ENCODE results near the gene TPX2. TPM values are rescaled to one million over a fixed set of nuclear protein-coding genes. Genes with fewer than 3 reads are reported as not detected.
A peak's percentile ranks its signal among the peaks of the same experiment; 100 is the strongest.

TPX2 gene
- total RNA-seq, 1 donor = 18.5 TPM

DNA sequence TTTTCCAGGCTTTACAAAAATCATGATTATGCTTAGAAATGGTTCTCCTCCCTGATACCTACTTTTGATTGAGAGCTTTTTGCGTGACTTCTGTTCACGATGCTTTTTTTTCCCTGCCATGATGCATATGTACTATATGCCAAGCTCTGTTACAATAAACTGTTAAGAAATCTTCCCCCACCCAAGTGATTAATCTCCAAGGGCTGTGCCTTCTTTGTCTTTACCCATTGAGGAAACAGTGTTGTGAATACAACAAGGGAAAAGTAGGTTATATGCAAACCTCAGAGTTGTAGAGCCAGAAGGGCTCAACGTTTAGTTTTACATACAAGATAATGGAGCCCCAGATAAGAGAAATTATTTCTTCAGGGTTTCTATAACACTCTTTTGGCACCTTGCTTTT, 46.0 kb downstream of the TPX2 start:
- Histone ChIP-seq H2AFZ (ENCODE audit: low read length) (no peak overlapping the region), H3K36me3 (ENCODE audit: insufficient read depth, low read length) (peaks cover 50% of the 10 kb centered on the region), H3K9me3 (ENCODE audit: low read depth, low read length) (no peaks in the 10 kb centered on the region), H3K4me2 (ENCODE audit: insufficient read depth, low read length) (no peak overlapping the region), H3K79me2 (ENCODE audit: insufficient read depth, low read length) (peaks cover 18% of the 10 kb centered on the region), H3K4me3 (ENCODE audit: insufficient read depth, low read length) (no peak overlapping the region), H3K27ac (ENCODE audit: low read depth, low read length) (no peak overlapping the region), H3K4me1 (ENCODE audit: insufficient read depth, low read length) (peaks cover 22% of the 10 kb centered on the region), H4K20me1 (ENCODE audit: insufficient read depth, low read length) (no peaks in the 10 kb centered on the region), H3K27me3 (ENCODE audit: insufficient read depth, low read length) (no peaks in the 10 kb centered on the region)
- DNase-seq (ENCODE audit: insufficient read length, low spot score, missing footprints) = no peak
- no peak for TF ChIP-seq CTCF (IDR thresholded peaks at IDR 0.05; ENCODE audit: extremely low read depth, low read depth, low read length)

GRCh38 chr20:31788578-31788977, 49.5 kb downstream of the TPX2 start:
- peak; percentile 48 for TF ChIP-seq CTCF (IDR thresholded peaks at IDR 0.05; ENCODE audit: extremely low read depth, low read depth, low read length)
- Histone ChIP-seq H3K4me2 (ENCODE audit: insufficient read depth, low read length) (peak overlapping the region; percentile 29), H3K27ac (ENCODE audit: low read depth, low read length) (peak overlapping the region; percentile 88), H3K27me3 (ENCODE audit: insufficient read depth, low read length) (no peaks in the 10 kb centered on the region), H3K79me2 (ENCODE audit: insufficient read depth, low read length) (peaks cover 27% of the 10 kb centered on the region), H2AFZ (ENCODE audit: low read length) (peak overlapping the region; percentile 58), H3K36me3 (ENCODE audit: insufficient read depth, low read length) (peaks cover 54% of the 10 kb centered on the region), H4K20me1 (ENCODE audit: insufficient read depth, low read length) (no peaks in the 10 kb centered on the region), H3K4me3 (ENCODE audit: insufficient read depth, low read length) (no peak overlapping the region), H3K9me3 (ENCODE audit: low read depth, low read length) (no peaks in the 10 kb centered on the region), H3K4me1 (ENCODE audit: insufficient read depth, low read length) (peaks cover 21% of the 10 kb centered on the region)
- peak; percentile 71 for DNase-seq (ENCODE audit: insufficient read length, low spot score, missing footprints)

- no peak for DNase-seq (ENCODE audit: insufficient read length, low spot score, missing footprints)
- H3K9me3 ChIP-seq (ENCODE audit: low read depth, low read length) = no peaks in the 10 kb centered on the region
- peaks cover 48% of the 10 kb centered on the region for H3K36me3 ChIP-seq (ENCODE audit: insufficient read depth, low read length)
- no peaks in the 10 kb centered on the region for H4K20me1 ChIP-seq (ENCODE audit: insufficient read depth, low read length)
- H3K4me2 ChIP-seq (ENCODE audit: insufficient read depth, low read length) = no peak overlapping the region
- peak overlapping the region; percentile 88 for H3K27ac ChIP-seq (ENCODE audit: low read depth, low read length)
- TF ChIP-seq CTCF (IDR thresholded peaks at IDR 0.05; ENCODE audit: extremely low read depth, low read depth, low read length) = no peak
- no peaks in the 10 kb centered on the region for H3K27me3 ChIP-seq (ENCODE audit: insufficient read depth, low read length)
- H2AFZ ChIP-seq (ENCODE audit: low read length) = no peak overlapping the region
- H3K4me1 ChIP-seq (ENCODE audit: insufficient read depth, low read length) = peaks cover 21% of the 10 kb centered on the region
- peaks cover 32% of the 10 kb centered on the region for H3K79me2 ChIP-seq (ENCODE audit: insufficient read depth, low read length)
- no peak overlapping the region for H3K4me3 ChIP-seq (ENCODE audit: insufficient read depth, low read length)
These were observed 51.3 kb downstream of the TPX2 start for GRCh38 chr20:31790401-31790800.

GRCh38 chr20:31797364-31797763, 58.3 kb downstream of the TPX2 start:
- Histone ChIP-seq H3K36me3 (ENCODE audit: insufficient read depth, low read length) (peaks cover 76% of the 10 kb centered on the region), H2AFZ (ENCODE audit: low read length) (peak overlapping the region; percentile 72), H4K20me1 (ENCODE audit: insufficient read depth, low read length) (no peaks in the 10 kb centered on the region), H3K9me3 (ENCODE audit: low read depth, low read length) (no peaks in the 10 kb centered on the region), H3K4me2 (ENCODE audit: insufficient read depth, low read length) (no peak overlapping the region), H3K27me3 (ENCODE audit: insufficient read depth, low read length) (no peaks in the 10 kb centered on the region), H3K4me3 (ENCODE audit: insufficient read depth, low read length) (no peak overlapping the region), H3K27ac (ENCODE audit: low read depth, low read length) (peak overlapping the region; percentile 18), H3K4me1 (ENCODE audit: insufficient read depth, low read length) (peaks cover 7% of the 10 kb centered on the region), H3K79me2 (ENCODE audit: insufficient read depth, low read length) (peaks cover 11% of the 10 kb centered on the region)
- no peak for DNase-seq (ENCODE audit: insufficient read length, low spot score, missing footprints)
- TF ChIP-seq CTCF (IDR thresholded peaks at IDR 0.05; ENCODE audit: extremely low read depth, low read depth, low read length) = no peak
